ENCODE measurements around the gene BRWD1.

DNA sequence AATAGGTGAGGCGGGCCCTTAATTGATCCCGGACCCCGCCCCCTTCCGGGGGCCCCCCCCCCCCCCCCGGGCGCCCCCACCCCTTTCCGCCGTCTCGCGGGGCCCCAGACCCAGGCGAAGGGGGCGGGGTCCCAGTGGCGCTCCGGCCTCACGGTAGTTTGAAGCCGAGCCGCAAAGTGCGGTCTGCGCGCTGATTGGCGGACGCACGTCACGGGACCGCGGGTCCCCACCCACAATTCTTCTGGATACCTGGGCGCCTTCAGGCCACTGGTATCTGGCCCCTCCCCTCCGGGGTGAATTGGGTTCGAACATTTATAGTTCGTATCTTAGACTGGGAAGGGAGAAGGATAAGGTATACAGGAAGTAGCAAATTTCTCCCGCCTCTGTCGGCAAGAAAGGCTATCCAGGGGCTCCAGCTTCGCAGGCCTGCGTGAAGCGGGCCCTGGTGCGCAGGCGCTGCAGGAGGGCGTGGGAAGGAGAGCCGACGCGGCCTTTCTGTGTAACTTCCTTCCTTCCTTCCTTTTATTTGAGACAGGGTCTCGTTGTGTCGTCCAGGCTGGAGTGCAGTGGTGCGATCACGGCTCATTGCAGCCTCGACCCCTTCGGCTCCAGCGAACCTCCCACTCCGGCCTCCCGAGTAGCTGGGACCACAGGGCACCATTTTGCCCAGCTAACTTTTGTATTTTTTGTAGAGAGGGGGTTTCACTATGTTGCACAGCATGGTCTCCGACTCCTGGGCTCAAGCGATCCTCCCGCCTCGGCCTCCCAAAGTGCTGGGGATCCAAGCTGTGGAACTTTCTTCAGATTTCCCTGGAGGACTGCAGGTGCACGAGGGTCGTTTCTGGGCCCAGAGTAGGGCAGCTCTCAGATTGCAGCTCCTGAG, 36.0 kb upstream of the BRWD1 start:
- TF ChIP-seq CTCF (IDR thresholded peaks at IDR 0.05) (no peak), ZFX (IDR thresholded peaks at IDR 0.05; ENCODE audit: borderline replicate concordance) (no peak)
